Measurements from ENCODE around the gene SMPX.

The SMPX gene

GRCh38 chrX:21658746-21659145, 99.2 kb downstream of the SMPX start:
- in situ Hi-C loops (cut with MboI; ENCODE audit: low sequenced_read_pairs): no loop called here

- in situ Hi-C loops (cut with MboI; ENCODE audit: low sequenced_read_pairs): no loop called here
Observed at GRCh38 chrX:21658152-21658737, 99.7 kb downstream of the SMPX start, which contains the start of gene KLHL34. KLHL34 (minus strand) TSS chrX:21658330; CDS start chrX:21657788, 542 bp downstream.

- in situ Hi-C loops (cut with MboI; ENCODE audit: low sequenced_read_pairs): no loop called here
Observed at GRCh38 chrX:21657318-21658151, 100.4 kb downstream of the SMPX start.

GRCh38 chrX:21656587-21657317, 101.2 kb downstream of the SMPX start:
- in situ Hi-C loops (cut with MboI; ENCODE audit: low sequenced_read_pairs): no loop called here

Measured in hTERT RPE-1 (cell line).